Tibial artery (tissue), 4 donors: Measurements from ENCODE around the gene C2orf76.

ENCODE experiments used
- DNase-seq, 2 donors: peaks; one replicate each; pipeline ENCODE4 v3.0.0-alpha.2; 2019
- H3K27ac ChIP-seq, 2 donors: fragments of 200-600 bp; sonication (generic) in 1 of 2; 1 replicate in 1 of 2; 2 replicates in 1 of 2; pipeline ENCODE4 v1.5.1; 2018 to 2019; ENCODE audit warnings: mild to moderate bottlenecking in 1 of 2
- H3K27me3 ChIP-seq, 2 donors: fragments of 200-600 bp; sonication (generic) in 1 of 2; one replicate each; pipeline versions ENCODE4 v1.5.1 to v1.6.0; 2016 to 2019
- H3K36me3 ChIP-seq, 3 donors: fragments of 200-600 bp; sonication (generic) in 2 of 3; one replicate each; pipeline ENCODE4 v1.5.1; 2016 to 2019; ENCODE audit warnings: mild to moderate bottlenecking in 2 of 3
- H3K4me1 ChIP-seq, 4 donors: fragments of 200-600 bp; sonication (generic) in 2 of 4; 1 replicate in 3 of 4; 2 replicates in 1 of 4; pipeline ENCODE4 v1.5.1; 2016 to 2019
- H3K4me3 ChIP-seq, 2 donors: fragments of 200-600 bp; sonication (generic) in 1 of 2; 1 replicate in 1 of 2; 2 replicates in 1 of 2; pipeline ENCODE4 v1.5.1; 2018 to 2019; ENCODE audit warnings: mild to moderate bottlenecking in 2 of 2
- H3K9me3 ChIP-seq, 3 donors: fragments of 200-600 bp; sonication (generic) in 1 of 3; one replicate each; pipeline ENCODE4 v1.5.1; 2016 to 2019
- intact Hi-C: fragments of 100-400 bp; cut with DNase I; formaldehyde crosslinking; loops from one replicate; pipeline ENCODE4 v1.15.0; 2023; ENCODE audit warnings: low total_unique reads
- TF ChIP-seq, protein P1 (sequence below), 2 experiments: fragments of 200-600 bp in 1 of 2; fragments of 450-650 bp in 1 of 2; IDR thresholded peaks; one replicate each; pipeline ENCODE4 v1.5.1; 2017 to 2019; ENCODE audit warnings: antibody characterized with exemption in 2 of 2, mild to moderate bottlenecking in 1 of 2, moderate library complexity in 1 of 2

Gene C2orf76

DNA sequence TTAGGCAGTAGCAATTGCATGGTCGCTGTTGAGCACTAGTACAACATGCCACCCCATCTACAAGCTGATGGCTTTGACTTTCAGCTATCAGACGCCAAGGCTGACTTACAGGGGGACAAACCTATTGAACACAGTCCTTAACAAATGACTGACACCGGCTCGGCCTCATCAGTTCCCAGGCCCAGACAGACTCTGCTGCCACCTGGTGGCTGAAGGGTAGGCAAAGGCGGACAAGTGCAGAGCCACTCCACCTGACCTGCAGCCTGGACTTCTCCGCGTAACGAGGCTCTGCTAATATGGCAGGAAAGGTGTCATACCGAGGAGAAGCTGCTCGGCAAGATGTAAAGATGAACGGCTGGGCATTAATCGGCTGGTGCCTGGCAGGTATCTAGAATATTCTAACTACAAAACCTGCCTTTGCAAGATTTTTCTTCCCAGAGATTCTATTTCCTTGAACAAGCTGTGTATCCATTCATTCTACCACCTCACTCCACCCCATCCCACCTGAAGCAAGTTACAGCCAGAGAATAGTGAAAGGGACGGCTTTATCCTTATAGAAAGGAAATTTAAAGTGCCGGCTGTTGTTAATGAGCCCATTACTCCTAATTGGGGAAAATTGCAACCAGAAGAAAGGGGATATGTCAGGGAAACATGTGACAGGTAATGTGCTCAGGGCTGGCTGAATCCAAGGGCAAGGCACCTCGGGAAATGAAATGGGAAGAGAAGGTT, 75.6 kb downstream of the C2orf76 start:
- no peaks in the 10 kb centered on the region for H3K27me3 ChIP-seq
- no peaks in the 10 kb centered on the region for H3K4me1 ChIP-seq
- no peak for DNase-seq
- peaks cover 0 to 32% (median 5%) of the 10 kb centered on the region in 3 donors for H3K36me3 ChIP-seq
- intact Hi-C loops = loop anchor here (10.0 kb wide), 1 partner anchor 406 kb away; no protein-coding TSS in a partner anchor
- TF ChIP-seq, protein P1, sequence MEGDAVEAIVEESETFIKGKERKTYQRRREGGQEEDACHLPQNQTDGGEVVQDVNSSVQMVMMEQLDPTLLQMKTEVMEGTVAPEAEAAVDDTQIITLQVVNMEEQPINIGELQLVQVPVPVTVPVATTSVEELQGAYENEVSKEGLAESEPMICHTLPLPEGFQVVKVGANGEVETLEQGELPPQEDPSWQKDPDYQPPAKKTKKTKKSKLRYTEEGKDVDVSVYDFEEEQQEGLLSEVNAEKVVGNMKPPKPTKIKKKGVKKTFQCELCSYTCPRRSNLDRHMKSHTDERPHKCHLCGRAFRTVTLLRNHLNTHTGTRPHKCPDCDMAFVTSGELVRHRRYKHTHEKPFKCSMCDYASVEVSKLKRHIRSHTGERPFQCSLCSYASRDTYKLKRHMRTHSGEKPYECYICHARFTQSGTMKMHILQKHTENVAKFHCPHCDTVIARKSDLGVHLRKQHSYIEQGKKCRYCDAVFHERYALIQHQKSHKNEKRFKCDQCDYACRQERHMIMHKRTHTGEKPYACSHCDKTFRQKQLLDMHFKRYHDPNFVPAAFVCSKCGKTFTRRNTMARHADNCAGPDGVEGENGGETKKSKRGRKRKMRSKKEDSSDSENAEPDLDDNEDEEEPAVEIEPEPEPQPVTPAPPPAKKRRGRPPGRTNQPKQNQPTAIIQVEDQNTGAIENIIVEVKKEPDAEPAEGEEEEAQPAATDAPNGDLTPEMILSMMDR (IDR thresholded peaks at IDR 0.05) = no peak
- H3K27ac ChIP-seq = no peak overlapping the region
- H3K4me3 ChIP-seq = no peak overlapping the region
- no peaks in the 10 kb centered on the region for H3K9me3 ChIP-seq

DNA sequence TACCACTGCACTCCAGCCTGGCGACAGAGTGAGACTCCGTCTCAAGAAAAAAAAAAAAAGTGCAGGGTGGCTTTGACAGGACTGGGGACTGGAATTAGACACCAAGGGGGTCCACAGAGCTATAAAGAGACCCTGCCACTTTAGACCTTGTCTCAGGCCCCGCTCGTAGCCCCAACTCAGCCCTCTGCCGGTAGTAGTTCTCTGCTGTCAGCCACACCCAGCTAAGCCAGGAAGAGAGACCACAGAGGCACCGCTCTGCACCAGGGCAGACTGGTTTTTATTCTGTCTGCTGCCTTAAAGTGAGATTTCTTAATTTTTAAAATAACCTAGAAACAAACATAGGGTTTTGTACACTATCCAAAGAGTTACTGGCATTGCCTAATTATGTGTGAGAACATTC, 77.0 kb downstream of the C2orf76 start:
- DNase-seq = no peak
- no peak overlapping the region for H3K4me3 ChIP-seq
- TF ChIP-seq, protein P1 (IDR thresholded peaks at IDR 0.05) = no peak
- H3K27ac ChIP-seq = no peak overlapping the region
- H3K9me3 ChIP-seq = no peaks in the 10 kb centered on the region
- H3K27me3 ChIP-seq = no peaks in the 10 kb centered on the region
- no peaks in the 10 kb centered on the region for H3K4me1 ChIP-seq
- intact Hi-C loops = loop anchor here (10.0 kb wide), 1 partner anchor 405 kb away; no protein-coding TSS in a partner anchor
- H3K36me3 ChIP-seq = peaks cover 0 to 24% (median 5%) of the 10 kb centered on the region in 3 donors

DNA sequence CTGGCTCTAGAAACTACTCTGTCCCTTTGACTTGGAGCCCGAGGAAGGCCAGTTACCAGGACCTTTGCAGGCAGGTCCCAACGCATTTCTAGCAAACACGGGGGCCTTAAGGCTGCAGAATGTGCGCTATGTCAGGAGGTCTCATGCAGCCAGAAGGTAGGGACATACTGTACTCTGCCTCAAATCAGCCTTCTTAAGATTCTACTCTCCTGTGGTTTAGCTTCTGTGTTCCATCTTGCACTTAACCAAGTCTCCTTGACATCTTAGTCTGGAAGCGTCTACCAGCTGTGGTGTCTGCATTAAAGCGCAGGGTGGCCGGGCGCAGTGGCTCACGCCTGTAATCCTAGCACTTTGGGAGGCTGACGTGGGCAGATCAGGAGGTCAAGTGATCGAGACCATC, 77.5 kb downstream of the C2orf76 start:
- peaks cover 0 to 19% (median 5%) of the 10 kb centered on the region in 3 donors for H3K36me3 ChIP-seq
- intact Hi-C loops = no loop called here
- TF ChIP-seq, protein P1 (IDR thresholded peaks at IDR 0.05) = no peak
- no peaks in the 10 kb centered on the region for H3K27me3 ChIP-seq
- no peak overlapping the region for H3K4me3 ChIP-seq
- no peak overlapping the region for H3K27ac ChIP-seq
- H3K9me3 ChIP-seq = no peaks in the 10 kb centered on the region
- DNase-seq = no peak
- no peaks in the 10 kb centered on the region for H3K4me1 ChIP-seq

DNA sequence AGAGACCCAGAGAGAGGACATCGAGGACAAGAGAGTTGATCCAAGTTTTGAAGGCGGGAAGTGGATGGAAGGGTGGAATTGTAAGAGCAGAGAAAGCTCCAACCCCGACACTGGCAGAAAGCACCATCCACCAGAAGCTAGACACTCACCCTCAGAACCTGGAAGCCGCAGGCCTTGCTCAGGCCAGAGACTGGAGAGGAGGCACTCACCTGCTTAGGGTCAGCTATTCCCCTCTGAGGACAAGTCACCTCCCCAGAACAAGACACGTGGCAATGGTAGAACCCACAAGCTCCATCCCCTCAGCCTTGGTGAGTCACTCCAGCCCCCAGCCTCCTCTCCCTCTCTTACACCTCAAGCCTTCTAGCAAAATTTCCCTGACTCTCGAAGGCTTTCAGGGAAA, 78.1 kb downstream of the C2orf76 start:
- H3K4me1 ChIP-seq = no peaks in the 10 kb centered on the region
- H3K36me3 ChIP-seq = peaks cover 0 to 13% (median 5%) of the 10 kb centered on the region in 3 donors
- H3K27ac ChIP-seq = no peak overlapping the region
- TF ChIP-seq, protein P1 (IDR thresholded peaks at IDR 0.05) = no peak
- no peaks in the 10 kb centered on the region for H3K27me3 ChIP-seq
- no peak for DNase-seq
- H3K9me3 ChIP-seq = no peaks in the 10 kb centered on the region
- no peak overlapping the region for H3K4me3 ChIP-seq
- intact Hi-C loops = no loop called here

DNA sequence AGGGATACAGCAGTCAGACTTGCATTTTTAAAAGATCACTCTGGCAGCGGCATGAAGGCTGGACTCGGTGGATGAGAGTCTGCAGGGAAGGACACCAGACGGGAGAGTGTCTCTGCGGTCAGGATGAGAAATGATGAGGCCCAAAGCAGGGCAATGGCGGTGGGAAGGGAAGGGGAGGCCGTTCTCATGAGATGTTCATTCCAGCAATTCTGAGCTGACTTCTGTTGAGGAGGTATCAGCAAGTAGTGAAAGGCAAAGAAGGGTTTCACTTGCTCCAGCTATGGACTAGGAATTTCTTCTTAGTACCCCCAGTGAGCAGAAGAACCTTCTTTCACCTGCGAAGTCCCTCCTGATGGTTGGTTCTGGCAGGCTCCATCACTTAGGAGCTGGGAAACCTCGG, 80.0 kb downstream of the C2orf76 start:
- H3K27me3 ChIP-seq = no peaks in the 10 kb centered on the region
- no peak overlapping the region for H3K4me3 ChIP-seq
- H3K36me3 ChIP-seq = peaks cover 0 to 9% (median 5%) of the 10 kb centered on the region in 3 donors
- no peaks in the 10 kb centered on the region for H3K9me3 ChIP-seq
- no peak for DNase-seq
- TF ChIP-seq, protein P1 (IDR thresholded peaks at IDR 0.05) = no peak
- no peak overlapping the region for H3K27ac ChIP-seq
- intact Hi-C loops = no loop called here
- H3K4me1 ChIP-seq = peaks cover 0 to 8% (median 3%) of the 10 kb centered on the region in 4 donors
